Endothelial cell of umbilical vein (primary cell): ENCODE measurements around the gene TOP3A. TPM values are rescaled to one million over a fixed set of nuclear protein-coding genes. Genes with fewer than 3 reads are reported as not detected.
A peak's percentile ranks its signal among the peaks of the same experiment; 100 is the strongest.

Experiments used
- BruUV-seq: library from RNA; stranded (reverse); fragments of 400-500 nt; replicated peaks from 2 replicates; lab custom pipeline; 2021; lab: Mats Ljungman, UMichigan
- CTCF ChIA-PET: fragments of 300-600, 350-600 bp; sonication (Branson Sonifier 250); formaldehyde crosslinking; loops from one replicate; lab custom pipeline; 2021; ENCODE audit warnings: antibody characterized with exemption, inconsistent platforms; lab: Charles Lee
- POLR2A ChIA-PET: fragments of 300-600, 350-600 bp; sonication (Branson Sonifier 250); formaldehyde crosslinking; loops from one replicate; lab custom pipeline; 2021; ENCODE audit warnings: antibody characterized with exemption, inconsistent platforms; lab: Charles Lee
- DNase-seq: peaks from one replicate; pipeline ENCODE4 v3.0.0-alpha.2; 2011; ENCODE audit warnings: low read depth, low spot score
- FAIRE-seq: peaks from 2 replicates; lab custom pipeline; 2011; peaks lifted over from hg19 to GRCh38; lab: Jason Lieb, UNC
- H2AFZ ChIP-seq: 2 replicates; pipeline ENCODE4 v1.6.0; 2012; ENCODE audit warnings: low read depth, low read length, control low read depth, inconsistent platforms
- H3K27ac ChIP-seq: 2 replicates; pipeline ENCODE4 v1.5.1; 2011; ENCODE audit warnings: low read depth, mild to moderate bottlenecking, control low read depth, low read length, moderate library complexity; ENCODE audit not compliant: insufficient read depth
- H3K27me3 ChIP-seq, 2 experiments: 2 replicates each; pipeline versions ENCODE4 v1.6.0 to v1.6.1; 2011; ENCODE audit warnings: low read length in 2 of 2, mixed read lengths in 1 of 2; ENCODE audit not compliant: control insufficient read depth in 2 of 2, insufficient read depth in 2 of 2
- H3K36me3 ChIP-seq, 2 experiments: 2 replicates in 1 of 2; 3 replicates in 1 of 2; pipeline ENCODE4 v1.5.1; 2011; ENCODE audit warnings: low read length in 2 of 2, mild to moderate bottlenecking in 1 of 2, moderate library complexity in 1 of 2; ENCODE audit not compliant: control insufficient read depth in 2 of 2, insufficient read depth in 2 of 2; ENCODE audit errors: extremely low read depth in 1 of 2
- H3K4me1 ChIP-seq: 3 replicates; pipeline ENCODE4 v1.5.1; 2011; ENCODE audit warnings: mild to moderate bottlenecking, low read length; ENCODE audit not compliant: control insufficient read depth, insufficient read depth; ENCODE audit errors: extremely low read depth
- H3K4me2 ChIP-seq: 2 replicates; pipeline ENCODE4 v1.6.1; 2011; ENCODE audit warnings: low read length, control low read depth, mixed read lengths; ENCODE audit not compliant: insufficient read depth
- H3K4me3 ChIP-seq, 3 experiments: fragments of 200-600 bp in 1 of 3; sonication (generic), shearing (Covaris generic) in 1 of 3; replicated peaks in 1 of 3; 2 replicates each; pipeline ENCODE4 v1.5.1; 2011 to 2016; ENCODE audit warnings: control low read depth in 3 of 3, low read length in 3 of 3, mild to moderate bottlenecking in 2 of 3, inconsistent platforms in 1 of 3, low read depth in 1 of 3, moderate library complexity in 1 of 3; ENCODE audit not compliant: insufficient read depth in 1 of 3
- H3K79me2 ChIP-seq: 2 replicates; pipeline ENCODE4 v1.6.0; 2012; ENCODE audit warnings: low read length, inconsistent platforms; ENCODE audit not compliant: control insufficient read depth, insufficient read depth
- H3K9ac ChIP-seq: replicated peaks from 2 replicates; pipeline ENCODE3; 2011; ENCODE audit warnings: low read length, control low read depth; ENCODE audit not compliant: insufficient read depth; ENCODE audit errors: extremely low read depth
- H3K9me1 ChIP-seq: replicated peaks from 3 replicates; pipeline ENCODE4 v1.6.0; 2011; ENCODE audit warnings: mild to moderate bottlenecking, low read length; ENCODE audit not compliant: control insufficient read depth, insufficient read depth; ENCODE audit errors: extremely low read depth
- H3K9me3 ChIP-seq: replicated peaks from 2 replicates; pipeline ENCODE4 v1.5.1; 2012; ENCODE audit warnings: low read length, inconsistent platforms; ENCODE audit not compliant: control insufficient read depth, insufficient read depth
- H4K20me1 ChIP-seq: replicated peaks from 2 replicates; pipeline ENCODE3; 2011; ENCODE audit warnings: mild to moderate bottlenecking, low read length; ENCODE audit not compliant: control insufficient read depth, insufficient read depth; ENCODE audit errors: extremely low read depth
- CTCF ChIP-seq, 2 donors: IDR thresholded peaks; 1 replicate in 1 of 2; 2 replicates in 1 of 2; pipeline ENCODE4 v1.5.1; 2011; ENCODE audit warnings: low read length in 2 of 2, mild to moderate bottlenecking in 2 of 2, moderate library complexity in 2 of 2, control low read depth in 1 of 2, inconsistent platforms in 1 of 2, low read depth in 1 of 2; ENCODE audit not compliant: insufficient read depth in 1 of 2; ENCODE audit errors: extremely low read depth in 1 of 2
- EZH2 ChIP-seq: IDR thresholded peaks from 2 replicates; pipeline ENCODE4 v1.6.1; 2012; ENCODE audit warnings: borderline replicate concordance, low read depth, mild to moderate bottlenecking, moderate library complexity, low read length, inconsistent platforms; ENCODE audit not compliant: severe bottlenecking
- FOS ChIP-seq: IDR thresholded peaks from 2 replicates; pipeline ENCODE4 v1.6.1; 2011; ENCODE audit warnings: mild to moderate bottlenecking, low read length, moderate library complexity, borderline replicate concordance; ENCODE audit not compliant: insufficient read depth
- GATA2 ChIP-seq: IDR thresholded peaks from 2 replicates; pipeline ENCODE4 v1.7.0; 2011; ENCODE audit warnings: low read depth, mild to moderate bottlenecking, moderate library complexity, mixed read lengths, low read length; ENCODE audit not compliant: insufficient read length, insufficient read depth
- JUN ChIP-seq: IDR thresholded peaks from 2 replicates; pipeline ENCODE4 v1.6.1; 2011; ENCODE audit warnings: borderline replicate concordance, low read depth; ENCODE audit not compliant: insufficient read length, insufficient read depth
- MAX ChIP-seq: IDR thresholded peaks from 2 replicates; pipeline ENCODE4 v1.6.1; 2011; ENCODE audit not compliant: insufficient read depth, insufficient read length
- MYC ChIP-seq: IDR thresholded peaks from one replicate; pipeline ENCODE4 v1.6.1; 2011; ENCODE audit warnings: mild to moderate bottlenecking, low read depth, low read length
- POLR2A ChIP-seq: IDR thresholded peaks from 2 replicates; pipeline ENCODE4 v1.6.1; 2012; ENCODE audit warnings: low read depth, mild to moderate bottlenecking, control low read depth, low read length
- POLR2AphosphoS5 ChIP-seq: IDR thresholded peaks from 2 replicates; pipeline ENCODE4 v1.6.1; 2012; ENCODE audit warnings: low read depth, mild to moderate bottlenecking, control low read depth, low read length, moderate library complexity; ENCODE audit not compliant: insufficient read depth
- dilution Hi-C: fragments of 300-500 bp; cut with MboI; formaldehyde crosslinking; loops from one replicate; pipeline ENCODE4 v1.15.0; 2019; ENCODE audit warnings: low sequenced_read_pairs; ENCODE audit not compliant: extremely low pct_ligation_motif_present
- intact Hi-C: fragments of 100-400 bp; cut with micrococcal nuclease; formaldehyde crosslinking; loops from one replicate; pipeline ENCODE4 v1.10.0; 2022
- polyA plus RNA-seq, 4 experiments: library from polyadenylated mRNA; depleted of rRNA in 3 of 4; stranded (reverse) in 3 of 4; unstranded in 1 of 4; fragments of >200 nt; gene quantifications; 2 replicates each; pipeline versions ENCODE4 v1.2.1 to v1.2.3, GENCODE V29; 2011 to 2012; ENCODE audit warnings: missing spikeins in 1 of 4
- total RNA-seq: library from RNA; stranded (reverse); gene quantifications from 2 replicates; pipeline ENCODE4 v1.2.3, GENCODE V29; 2021

TOP3A gene
- total and polyA plus RNA-seq, 2 donors (not counting 3 experiments of a cell fraction or from before 2014, with no cell fraction given), result 20.4 to 53.1 TPM

GRCh38 chr17:18251204-18251603, 63.6 kb downstream of the TOP3A start:
- H3K9ac ChIP-seq, result no peak overlapping the region
- ChIA-PET CTCF (no interaction called here), POLR2A (no interaction called here)
- H3K9me3 ChIP-seq, result no peaks in the 10 kb centered on the region
- FAIRE-seq (no peak), DNase-seq (no peak)
- no peak overlapping the region for H3K4me3 ChIP-seq
- no peak overlapping the region for H3K4me2 ChIP-seq
- peaks cover 11 to 63% of the 10 kb centered on the region in 2 experiments for H3K36me3 ChIP-seq
- no peak overlapping the region for H2AFZ ChIP-seq
- peaks cover 23% of the 10 kb centered on the region for H3K4me1 ChIP-seq
- dilution Hi-C loops (no loop called here), intact Hi-C loops (no loop called here)
- no peak overlapping the region for H3K27ac ChIP-seq
- TF ChIP-seq MAX, result no peak
- no peak for TF ChIP-seq CTCF (IDR thresholded peaks at IDR 0.05; ENCODE audit: extremely low read depth in 1 of 2, insufficient read depth in 1 of 2, low read depth in 1 of 2, low read length in 2 of 2)
- no peak for TF ChIP-seq GATA2
- no peak for TF ChIP-seq EZH2
- no peak for TF ChIP-seq FOS
- no peak for TF ChIP-seq JUN
- no peak for TF ChIP-seq POLR2A
- TF ChIP-seq POLR2AphosphoS5, result no peak
- no peak for TF ChIP-seq MYC
- TSS peak; percentile 20 for BruUV-seq
- H4K20me1 ChIP-seq, result no peaks in the 10 kb centered on the region
- H3K27me3 ChIP-seq, result no peaks in the 10 kb centered on the region
- H3K9me1 ChIP-seq, result no peaks in the 10 kb centered on the region
- H3K79me2 ChIP-seq, result peaks cover 6% of the 10 kb centered on the region
